GM21423 (cell line): ENCODE data around the gene KRTAP5-8.
"Not testable (repeated sequence)": the region's sequence is repeated elsewhere in the genome, so short reads cannot be mapped to it uniquely, and the experiment has no call there.

Source experiments
- ATAC-seq: cut with Tn5 transposase; IDR thresholded peaks from one replicate; pipeline ENCODE4 v1.9.1; 2021; ENCODE audit warnings: mild to moderate bottlenecking, moderate library complexity; ENCODE audit not compliant: unreplicated experiment

Gene KRTAP5-8

GRCh38 chr11:71537977-71538665 is at the start of gene KRTAP5-8:
TSS of gene KRTAP5-8 (plus strand) at chr11:71538025. CDS start at chr11:71538056, 31 bp downstream.
- not testable (repeated sequence) for ATAC-seq

DNA sequence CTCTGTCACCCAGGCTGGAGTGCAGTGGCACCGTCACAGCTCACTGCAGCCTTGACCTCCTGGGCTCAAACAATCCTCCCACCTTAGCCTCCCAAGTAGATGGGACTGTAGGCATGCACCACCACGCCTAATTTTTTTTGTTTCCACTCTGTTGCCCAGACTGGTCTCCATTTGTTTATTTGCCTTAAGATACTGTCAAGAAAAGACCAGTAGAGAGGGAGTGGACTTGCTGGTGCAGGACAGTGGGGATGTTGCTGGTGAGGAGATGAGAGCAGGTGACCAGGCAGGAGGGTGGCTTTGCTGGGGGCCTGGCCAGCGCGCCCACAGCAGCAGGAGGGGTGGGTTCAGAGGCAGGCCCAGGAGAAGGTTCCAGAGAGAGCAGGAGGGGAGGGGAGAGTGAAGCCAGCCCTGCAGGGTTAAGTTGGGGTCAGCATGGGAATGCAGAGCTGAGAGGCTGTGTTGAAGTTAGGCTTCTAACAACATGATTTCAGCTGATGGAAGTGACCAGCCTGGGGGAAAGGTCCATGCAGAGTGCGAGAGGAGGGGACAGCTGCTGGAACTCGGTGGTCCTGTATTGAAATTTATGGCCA is 49.0 kb upstream of the KRTAP5-8 start:
- ATAC-seq = no peak

GRCh38 chr11:71489311-71490043 is 48.3 kb upstream of the KRTAP5-8 start:
- no peak for ATAC-seq

- no peak for ATAC-seq
Measured at GRCh38 chr11:71490044-71490730, 47.6 kb upstream of the KRTAP5-8 start.

- no peak for ATAC-seq
Measured at GRCh38 chr11:71490731-71491390, 47.0 kb upstream of the KRTAP5-8 start.

- ATAC-seq = no peak
Measured at GRCh38 chr11:71491531-71491930, 46.3 kb upstream of the KRTAP5-8 start.

GRCh38 chr11:71491940-71492339 is 45.9 kb upstream of the KRTAP5-8 start:
- no peak for ATAC-seq

GRCh38 chr11:71495286-71496230 is 42.3 kb upstream of the KRTAP5-8 start:
- ATAC-seq = no peak

DNA sequence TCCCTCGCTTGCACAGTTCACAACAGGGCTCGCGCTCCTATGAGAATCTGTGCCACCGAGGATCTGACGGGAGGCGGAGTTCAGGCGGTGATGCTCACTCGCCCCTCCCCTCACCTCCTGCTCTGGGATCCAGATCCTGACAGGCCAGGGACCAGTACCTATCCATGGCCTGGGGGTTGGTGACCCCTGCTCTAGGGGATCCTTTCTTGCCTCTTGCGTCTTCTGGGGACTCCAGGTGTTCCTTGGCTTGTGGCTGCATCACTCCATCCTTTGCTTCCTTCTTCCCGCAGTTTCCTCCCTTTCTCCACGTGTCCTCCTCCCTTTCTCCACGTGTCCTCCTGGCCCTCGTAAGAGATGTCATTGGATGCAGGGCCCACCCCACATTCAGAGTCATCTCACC is 41.4 kb upstream of the KRTAP5-8 start:
- ATAC-seq = no peak

- no peak for ATAC-seq
Measured at GRCh38 chr11:71498091-71498490, 39.7 kb upstream of the KRTAP5-8 start.

- ATAC-seq = no peak
Measured at GRCh38 chr11:71499125-71499524, 38.7 kb upstream of the KRTAP5-8 start.

DNA sequence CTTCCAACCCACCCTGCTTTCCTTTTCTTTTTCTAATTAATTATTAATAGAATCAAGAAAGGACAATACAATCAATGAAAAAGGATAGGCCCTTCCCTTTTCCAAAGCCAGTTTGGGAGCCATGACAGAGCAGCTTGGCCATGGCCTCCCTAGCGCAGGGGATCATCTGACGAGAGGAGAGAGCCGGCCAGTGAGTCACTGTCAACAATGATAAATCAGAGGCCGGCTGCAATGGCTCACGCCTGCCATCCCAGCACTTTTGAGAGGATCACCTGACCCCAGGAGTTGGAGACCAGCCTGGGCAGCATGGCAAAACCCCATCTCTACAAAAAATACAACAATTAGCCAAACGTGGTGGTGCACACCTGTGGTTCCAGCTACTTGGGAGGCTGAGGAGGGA is 38.3 kb upstream of the KRTAP5-8 start:
- ATAC-seq = no peak

DNA sequence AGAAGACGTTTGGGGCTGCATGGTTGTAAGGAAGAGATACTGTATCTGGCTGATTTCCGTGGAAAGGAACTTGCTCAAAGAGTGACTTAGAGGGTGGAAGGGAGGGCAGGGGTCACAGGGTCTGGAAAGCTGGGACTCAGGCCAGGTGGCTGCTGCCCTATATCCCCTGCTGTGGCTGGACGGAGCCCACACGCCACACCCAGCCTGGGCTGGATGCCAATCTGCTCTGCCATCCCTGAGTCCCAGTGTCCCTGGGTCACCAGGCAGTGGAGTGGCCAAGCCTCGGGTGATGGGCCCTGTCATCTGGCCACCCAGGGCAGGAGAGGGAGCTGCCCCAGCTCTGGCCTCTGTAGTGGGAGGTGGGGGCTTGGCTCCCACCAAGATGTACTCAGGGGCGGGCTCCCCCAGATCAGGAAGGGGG is 37.2 kb upstream of the KRTAP5-8 start:
- no peak for ATAC-seq

DNA sequence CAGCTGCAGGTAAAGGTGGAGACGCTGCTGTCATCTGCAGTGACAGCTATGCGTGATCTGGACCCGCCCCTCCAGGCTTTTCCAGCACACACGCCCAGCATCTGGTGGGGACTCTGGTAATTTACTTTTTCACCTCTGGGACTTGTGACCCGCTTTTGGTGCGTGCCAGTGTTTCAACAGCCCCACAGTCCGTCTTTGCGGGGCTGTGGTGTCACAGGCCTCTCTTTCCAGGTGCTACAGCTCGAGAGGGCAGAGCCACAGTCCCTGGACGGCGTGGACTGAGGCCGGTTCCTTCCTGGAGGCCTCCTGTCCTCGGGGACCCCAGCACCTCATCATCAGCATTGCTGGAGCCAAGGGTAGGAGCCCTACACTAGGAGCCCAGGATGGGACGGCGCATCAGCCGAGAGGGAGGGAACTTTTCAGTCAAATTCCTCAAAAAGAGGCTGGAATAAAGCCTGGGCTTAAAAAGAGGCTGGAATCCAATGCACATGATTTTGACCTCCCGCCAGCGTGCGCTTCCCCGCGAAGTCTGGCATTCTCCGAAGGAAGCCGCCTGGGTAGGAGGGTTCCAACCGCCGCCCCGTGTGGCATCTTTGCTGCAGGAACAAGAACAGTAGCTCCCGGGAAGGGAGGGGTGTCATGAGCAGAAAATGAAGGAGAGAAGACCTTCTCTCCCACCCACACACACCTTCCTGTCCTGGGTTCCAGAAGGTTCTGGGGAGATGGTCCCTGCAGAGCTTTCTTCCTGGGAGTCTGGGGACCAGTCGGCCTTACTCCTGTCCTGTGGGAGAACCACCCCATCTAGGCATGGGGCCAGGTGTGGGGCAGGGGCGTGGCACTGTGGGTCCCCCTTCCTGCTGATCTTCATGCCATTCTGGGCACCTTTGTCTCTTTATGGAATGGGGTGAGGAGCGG is 36.5 kb upstream of the KRTAP5-8 start:
- ATAC-seq = no peak

- no peak for ATAC-seq
Measured at GRCh38 chr11:71502026-71502425, 35.8 kb upstream of the KRTAP5-8 start.

DNA sequence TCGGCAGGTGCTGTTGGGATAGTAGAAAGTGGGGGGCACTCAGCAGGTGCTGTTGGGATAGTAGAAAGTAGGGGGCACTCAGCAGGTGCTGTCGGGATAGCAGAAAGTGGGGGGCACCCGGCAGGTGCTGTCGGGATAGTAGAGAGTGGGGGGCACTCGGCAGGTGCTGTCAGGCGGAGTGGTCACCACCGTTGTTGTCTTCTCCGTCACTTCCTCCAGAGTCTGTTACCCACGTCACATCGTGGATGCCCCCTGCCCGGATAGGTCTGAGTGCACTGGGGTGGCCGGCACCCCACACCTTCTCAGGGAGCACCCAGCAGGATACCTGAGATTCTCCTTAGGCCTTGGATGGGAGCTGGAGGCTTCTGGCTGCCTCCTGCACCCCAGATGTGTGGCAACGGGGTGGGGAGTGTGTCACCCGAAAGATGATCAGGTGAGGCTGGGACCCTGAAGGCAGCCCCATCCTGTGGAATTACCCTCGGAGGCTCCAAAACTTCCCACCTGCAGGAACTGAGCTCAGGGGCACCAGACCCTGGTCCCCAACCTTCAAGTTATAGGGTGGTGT is 34.9 kb upstream of the KRTAP5-8 start:
- ATAC-seq = no peak

DNA sequence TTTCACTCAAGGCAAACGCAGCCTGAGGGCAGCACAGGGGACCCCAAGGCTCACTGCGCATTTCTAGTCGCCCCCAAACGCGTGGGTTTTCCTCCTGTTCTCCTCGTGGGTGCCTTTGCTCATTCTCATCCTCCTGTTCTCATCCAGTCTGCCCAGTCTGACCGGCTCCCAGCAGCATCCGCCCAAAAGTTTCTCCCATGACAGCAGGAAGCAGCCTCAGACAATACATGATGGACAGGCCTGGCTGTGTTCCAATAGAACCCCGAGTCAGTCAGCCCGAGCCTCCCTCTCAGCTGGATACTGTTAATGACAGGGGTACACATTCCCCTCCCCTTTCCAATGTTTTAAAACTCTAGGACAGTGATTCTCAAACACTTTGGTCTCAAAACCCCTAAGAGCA is 33.3 kb upstream of the KRTAP5-8 start:
- ATAC-seq = no peak

- no peak for ATAC-seq
Measured at GRCh38 chr11:71505001-71505400, 32.8 kb upstream of the KRTAP5-8 start.
